ENCODE data around the gene PCDHGA11. TPM values are rescaled to one million over a fixed set of nuclear protein-coding genes. Genes with fewer than 3 reads are reported as not detected.
"Not testable (repeated sequence)": the region's sequence is repeated elsewhere in the genome, so short reads cannot be mapped to it uniquely, and the experiment has no call there.

The PCDHGA11 gene
- total RNA-seq, 1 donor: 12.3 TPM

- Histone ChIP-seq H3K4me2 (ENCODE audit: insufficient read depth, low read length) (peak within 1 kb of the TSS; percentile 45), H3K4me3 (ENCODE audit: insufficient read depth, low read length) (peak within 1 kb of the TSS; percentile 70), H2AFZ (ENCODE audit: low read length) (peak within 1 kb of the TSS; percentile 50), H3K9me3 (ENCODE audit: low read depth, low read length) (peaks cover 27% of the 10 kb centered on the region)
- H3K27me3 ChIP-seq (ENCODE audit: insufficient read depth, low read length); H3K36me3 ChIP-seq (ENCODE audit: insufficient read depth, low read length); H3K27ac ChIP-seq (ENCODE audit: low read depth, low read length); DNase-seq (ENCODE audit: insufficient read length, low spot score, missing footprints); H4K20me1 ChIP-seq (ENCODE audit: insufficient read depth, low read length); H3K4me1 ChIP-seq (ENCODE audit: insufficient read depth, low read length); H3K79me2 ChIP-seq (ENCODE audit: insufficient read depth, low read length): not testable (repeated sequence)
- TF ChIP-seq CTCF (IDR thresholded peaks at IDR 0.05; ENCODE audit: extremely low read depth, low read depth, low read length): peak; percentile 60
These were observed 22.9 kb upstream of the PCDHGA11 start, which contains the start of gene PCDHGB5 for GRCh38 chr5:141397756-141398551. Gene PCDHGB5 (plus strand): TSS chr5:141397947. CDS start chr5:141398128, 181 bp downstream.

GRCh38 chr5:141398608-141399007 lies 22.2 kb upstream of the PCDHGA11 start:
- Histone ChIP-seq H3K27me3 (ENCODE audit: insufficient read depth, low read length) (no peaks in the 10 kb centered on the region), H3K4me1 (ENCODE audit: insufficient read depth, low read length) (no peaks in the 10 kb centered on the region), H3K9me3 (ENCODE audit: low read depth, low read length) (peaks cover 21% of the 10 kb centered on the region), H2AFZ (ENCODE audit: low read length) (no peak overlapping the region), H3K79me2 (ENCODE audit: insufficient read depth, low read length) (no peaks in the 10 kb centered on the region), H3K36me3 (ENCODE audit: insufficient read depth, low read length) (peaks cover 4% of the 10 kb centered on the region), H4K20me1 (ENCODE audit: insufficient read depth, low read length) (no peaks in the 10 kb centered on the region), H3K27ac (ENCODE audit: low read depth, low read length) (no peak overlapping the region), H3K4me3 (ENCODE audit: insufficient read depth, low read length) (peak overlapping the region; percentile 51), H3K4me2 (ENCODE audit: insufficient read depth, low read length) (no peak overlapping the region)
- TF ChIP-seq CTCF (IDR thresholded peaks at IDR 0.05; ENCODE audit: extremely low read depth, low read depth, low read length): no peak
- DNase-seq (ENCODE audit: insufficient read length, low spot score, missing footprints): no peak

GRCh38 chr5:141399555-141400258 lies 21.1 kb upstream of the PCDHGA11 start:
- TF ChIP-seq CTCF (IDR thresholded peaks at IDR 0.05; ENCODE audit: extremely low read depth, low read depth, low read length): no peak
- H3K4me2 ChIP-seq (ENCODE audit: insufficient read depth, low read length): no peak overlapping the region
- DNase-seq (ENCODE audit: insufficient read length, low spot score, missing footprints): no peak
- no peaks in the 10 kb centered on the region for H3K27me3 ChIP-seq (ENCODE audit: insufficient read depth, low read length)
- peaks cover 18% of the 10 kb centered on the region for H3K9me3 ChIP-seq (ENCODE audit: low read depth, low read length)
- H3K36me3 ChIP-seq (ENCODE audit: insufficient read depth, low read length): peaks cover 4% of the 10 kb centered on the region
- no peaks in the 10 kb centered on the region for H4K20me1 ChIP-seq (ENCODE audit: insufficient read depth, low read length)
- no peaks in the 10 kb centered on the region for H3K79me2 ChIP-seq (ENCODE audit: insufficient read depth, low read length)
- H2AFZ ChIP-seq (ENCODE audit: low read length): no peak overlapping the region
- H3K27ac ChIP-seq (ENCODE audit: low read depth, low read length): no peak overlapping the region
- H3K4me1 ChIP-seq (ENCODE audit: insufficient read depth, low read length): no peaks in the 10 kb centered on the region
- peak overlapping the region; percentile 50 for H3K4me3 ChIP-seq (ENCODE audit: insufficient read depth, low read length)

Data from osteoblast (primary cell).